HTR-8/SVneo (cell line): ENCODE measurements around the gene EMC9.

Source experiments
- DNase-seq: peaks from one replicate; pipeline ENCODE4 v3.0.0; 2011; ENCODE audit warnings: low spot score, mixed read lengths; ENCODE audit not compliant: insufficient read length
- FAIRE-seq: peaks from 2 replicates; lab custom pipeline; 2011; peaks lifted over from hg19 to GRCh38; lab: Jason Lieb, UNC

Gene EMC9, protein sequence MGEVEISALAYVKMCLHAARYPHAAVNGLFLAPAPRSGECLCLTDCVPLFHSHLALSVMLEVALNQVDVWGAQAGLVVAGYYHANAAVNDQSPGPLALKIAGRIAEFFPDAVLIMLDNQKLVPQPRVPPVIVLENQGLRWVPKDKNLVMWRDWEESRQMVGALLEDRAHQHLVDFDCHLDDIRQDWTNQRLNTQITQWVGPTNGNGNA

DNA sequence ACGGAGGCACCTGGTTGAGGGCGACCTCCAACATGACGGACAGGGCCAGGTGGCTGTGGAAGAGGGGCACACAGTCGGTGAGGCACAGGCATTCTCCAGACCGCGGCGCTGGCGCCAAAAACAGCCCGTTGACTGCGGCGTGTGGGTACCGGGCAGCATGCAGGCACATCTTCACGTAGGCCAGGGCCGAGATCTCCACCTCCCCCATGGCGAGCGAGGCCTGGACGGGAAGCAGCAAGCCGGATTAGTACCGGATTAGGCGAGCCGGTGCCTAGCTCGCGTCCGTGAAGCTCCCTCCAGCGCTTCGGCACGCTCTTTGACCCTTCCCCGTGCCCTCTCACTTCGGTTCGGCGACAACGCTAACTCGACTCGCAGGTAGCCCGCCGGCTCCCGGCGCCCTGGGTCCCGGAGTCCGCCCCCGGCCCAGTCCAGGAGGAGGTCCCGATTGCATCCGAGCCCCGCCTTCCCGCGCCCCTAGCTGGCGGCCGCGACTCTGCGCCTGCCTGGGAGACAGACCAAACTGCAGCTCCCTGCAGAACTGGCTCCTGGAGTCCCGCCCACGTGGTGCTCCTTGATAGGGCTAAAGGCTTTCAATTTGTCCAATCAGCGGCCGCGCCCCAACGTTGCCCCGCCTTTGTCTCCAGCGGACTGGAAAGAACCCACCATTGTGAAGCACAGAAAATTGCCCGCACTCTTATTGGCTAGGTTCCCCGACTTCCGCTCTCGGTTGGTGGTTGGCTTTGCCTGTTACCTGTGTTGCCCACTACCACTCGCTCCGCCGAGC lies at the start of gene EMC9:
EMC9 (minus strand) TSS at position 495 of the 784 bp plus-strand sequence; CDS start at position 208, 287 bp downstream.
- no peak for FAIRE-seq
- DNase-seq, result peak; percentile 92

DNA sequence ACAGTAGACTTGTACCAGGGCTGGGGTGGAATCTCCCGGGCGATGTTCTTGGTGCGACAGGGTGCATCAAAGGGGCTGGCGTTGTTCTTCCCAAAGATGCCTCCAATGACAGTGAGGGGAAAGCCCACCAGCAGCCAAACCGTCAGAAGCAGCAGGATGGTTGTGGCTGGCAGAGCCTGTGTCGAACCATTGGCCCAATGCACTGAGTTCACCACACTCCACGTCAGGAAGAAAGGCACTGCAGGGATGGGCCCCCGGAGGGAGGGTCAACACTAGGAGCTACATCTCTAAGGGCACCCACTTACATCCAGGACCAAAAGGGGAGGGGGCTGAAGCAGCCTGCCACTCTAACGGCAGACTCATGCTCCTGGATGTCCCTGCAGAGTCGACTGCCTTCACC lies 49.0 kb upstream of the EMC9 start:
- no peak for DNase-seq
- no peak for FAIRE-seq

DNA sequence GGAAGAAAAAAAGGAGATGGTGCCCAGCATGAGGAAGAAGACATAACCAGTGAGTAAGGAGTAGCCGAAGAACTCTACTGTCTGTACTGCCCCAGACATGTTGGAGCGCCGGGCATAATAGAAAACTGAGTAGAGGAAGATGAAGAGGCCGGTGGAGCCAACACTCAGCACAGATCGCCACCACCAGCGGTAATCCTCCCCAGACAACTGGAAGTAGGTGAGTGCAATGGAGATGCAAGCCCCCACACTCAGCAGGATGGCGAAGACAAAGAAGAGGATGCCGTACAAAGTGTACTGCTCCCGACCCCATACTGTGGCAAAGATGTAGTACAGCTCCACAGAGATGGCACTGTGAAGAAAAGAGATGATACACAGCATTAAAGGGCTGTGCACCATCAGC lies 48.1 kb upstream of the EMC9 start:
- DNase-seq, result no peak
- no peak for FAIRE-seq

DNA sequence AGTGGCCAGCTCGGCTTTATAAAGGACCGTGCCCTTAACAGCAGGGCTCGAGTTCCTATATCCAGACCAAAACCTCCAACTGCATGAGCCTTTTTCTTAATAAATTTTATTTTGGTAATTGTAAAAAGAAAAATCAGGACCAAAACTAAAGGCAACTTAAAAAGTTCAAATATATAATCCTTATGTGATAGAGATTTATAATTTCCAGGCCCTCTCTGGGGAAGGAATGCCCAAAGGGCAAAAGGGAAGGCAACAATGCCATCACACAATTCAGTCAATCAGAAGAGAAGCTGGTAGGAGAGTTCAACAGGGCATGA lies 47.6 kb upstream of the EMC9 start:
- FAIRE-seq, result no peak
- no peak for DNase-seq

DNA sequence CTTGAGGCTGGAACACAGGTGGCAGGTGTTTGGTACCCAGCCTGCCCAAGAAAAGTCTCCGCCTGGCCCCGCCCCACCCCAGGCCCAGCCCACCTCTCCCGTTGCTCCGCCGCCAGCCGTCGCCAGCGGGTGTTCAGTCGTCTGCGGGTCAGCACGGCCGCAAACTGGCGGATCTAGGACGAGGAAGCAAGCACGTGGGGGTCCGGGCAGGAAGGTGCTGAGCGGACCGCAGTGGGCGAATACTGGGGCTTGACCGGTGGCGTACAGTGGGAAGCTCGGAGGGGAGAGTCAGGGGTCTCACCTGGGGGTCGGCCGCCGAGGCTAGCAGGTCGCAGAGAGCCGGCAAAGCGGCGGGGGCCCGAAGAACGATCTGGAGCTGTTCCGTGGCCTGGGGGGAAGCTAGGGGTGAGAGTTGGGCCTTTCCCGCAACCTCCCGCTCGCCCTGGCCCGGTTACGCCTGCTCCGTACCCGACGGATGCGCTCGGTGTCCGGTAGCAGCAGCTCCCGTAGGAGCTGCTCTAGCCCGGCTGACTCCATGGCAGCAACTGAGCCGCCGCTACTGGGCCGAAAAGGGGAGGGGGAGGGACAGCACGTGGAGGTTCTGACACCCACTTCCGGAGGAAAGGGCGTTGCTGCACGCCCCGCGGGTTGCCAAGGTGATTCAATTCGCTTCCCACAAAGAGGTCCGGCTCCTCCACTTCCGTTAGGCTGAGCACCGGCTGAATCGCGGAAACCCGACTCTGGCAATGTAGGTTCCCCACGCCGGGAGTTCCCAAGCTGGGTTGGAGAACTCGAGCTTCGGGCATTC lies 47.1 kb upstream of the EMC9 start, which contains the start of gene IPO4:
IPO4 (minus strand) TSS at position 566 of the 808 bp plus-strand sequence; CDS start at position 537, 29 bp downstream.
- DNase-seq, result peak; percentile 90
- no peak for FAIRE-seq

DNA sequence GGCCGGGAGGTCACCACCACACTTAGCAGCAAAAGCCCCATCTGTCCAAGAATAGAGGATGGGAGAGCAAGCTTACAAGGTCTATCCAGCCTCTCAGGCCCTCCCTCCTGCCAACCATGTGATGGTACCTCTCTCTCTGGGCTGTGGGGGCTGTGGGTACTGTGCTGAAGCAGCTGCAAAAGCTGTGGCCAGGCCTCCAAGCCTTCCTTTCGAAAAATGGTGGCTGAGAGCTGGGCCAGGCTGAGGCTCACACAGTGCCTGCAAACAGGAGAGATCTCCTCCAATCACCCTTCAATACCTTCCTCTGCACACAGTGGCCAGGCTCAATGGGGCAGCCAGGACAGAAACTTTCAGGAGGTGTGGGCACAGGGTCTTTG lies 46.1 kb upstream of the EMC9 start:
- DNase-seq (no peak), FAIRE-seq (no peak)

DNA sequence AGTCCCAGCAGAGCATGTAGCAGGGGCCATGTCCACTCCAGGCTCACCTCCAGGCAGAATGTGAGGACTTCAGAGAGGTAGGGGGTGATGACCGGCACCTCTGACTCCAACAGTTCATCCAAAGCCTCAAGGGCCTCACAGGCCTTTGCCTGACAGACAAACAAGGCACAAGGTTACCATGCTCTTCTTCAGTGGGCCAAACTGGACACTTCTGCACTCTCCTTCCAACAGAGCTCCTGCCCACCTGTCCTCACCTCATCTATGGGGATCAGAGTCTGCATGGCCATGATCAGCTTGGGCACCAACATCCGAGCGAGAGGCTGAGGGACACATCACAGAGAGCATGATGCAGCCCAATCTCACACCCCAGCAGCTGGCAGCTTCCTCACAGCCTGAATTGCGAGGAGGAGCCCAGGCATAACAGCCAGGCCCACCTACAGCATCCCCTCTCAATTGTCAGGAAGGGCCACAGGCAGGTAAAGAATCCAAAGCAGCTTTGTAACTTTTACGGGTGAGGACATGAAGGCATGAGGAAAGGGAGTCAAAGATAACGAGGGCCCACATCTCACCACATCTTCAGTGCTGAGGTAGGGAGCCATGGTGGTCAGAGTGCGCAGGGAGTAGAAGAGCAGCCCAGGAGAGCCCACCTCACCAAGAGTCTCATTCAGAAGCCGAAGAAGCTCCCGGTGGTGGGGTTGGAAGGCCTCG lies 45.6 kb upstream of the EMC9 start:
- FAIRE-seq, result no peak
- DNase-seq, result no peak

DNA sequence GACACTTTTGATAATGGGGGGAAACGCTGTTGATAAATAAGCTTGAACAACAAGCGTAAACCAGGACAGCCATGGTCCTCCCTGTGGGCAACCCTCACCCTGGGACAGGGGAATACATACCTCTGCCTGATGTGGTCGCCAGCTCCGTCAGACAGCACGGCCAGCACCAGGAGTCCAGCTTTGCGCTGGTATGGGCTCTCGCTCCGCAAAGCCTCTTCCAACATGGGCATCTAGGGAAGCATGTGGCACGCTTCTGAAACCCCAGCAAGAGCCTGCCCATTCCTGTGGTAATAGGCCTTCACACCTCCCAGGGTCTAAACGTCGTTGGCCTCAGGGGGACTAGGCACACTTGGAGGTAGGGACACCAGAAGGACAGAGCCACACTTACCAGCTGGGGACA lies 44.4 kb upstream of the EMC9 start:
- DNase-seq (no peak), FAIRE-seq (no peak)

DNA sequence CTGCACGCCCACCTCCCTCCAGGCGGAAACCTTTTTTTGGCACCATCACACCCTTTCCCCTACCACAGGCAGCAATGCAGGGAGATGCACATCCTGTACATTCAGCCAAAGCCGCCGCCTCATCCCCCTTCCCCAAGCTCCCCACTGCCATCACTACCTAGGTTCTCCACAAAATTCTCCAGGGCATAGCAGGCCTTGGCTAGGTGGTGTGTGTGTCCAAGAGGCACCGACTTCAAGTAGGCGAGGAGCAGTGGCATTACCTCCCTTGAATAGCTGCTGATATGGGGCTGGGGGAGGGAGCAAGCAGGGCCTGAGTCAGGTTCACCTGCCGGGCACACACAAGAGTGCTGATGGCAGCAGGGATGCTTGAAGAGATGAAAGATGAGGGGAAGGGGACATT lies 43.6 kb upstream of the EMC9 start:
- FAIRE-seq, result no peak
- DNase-seq, result no peak

DNA sequence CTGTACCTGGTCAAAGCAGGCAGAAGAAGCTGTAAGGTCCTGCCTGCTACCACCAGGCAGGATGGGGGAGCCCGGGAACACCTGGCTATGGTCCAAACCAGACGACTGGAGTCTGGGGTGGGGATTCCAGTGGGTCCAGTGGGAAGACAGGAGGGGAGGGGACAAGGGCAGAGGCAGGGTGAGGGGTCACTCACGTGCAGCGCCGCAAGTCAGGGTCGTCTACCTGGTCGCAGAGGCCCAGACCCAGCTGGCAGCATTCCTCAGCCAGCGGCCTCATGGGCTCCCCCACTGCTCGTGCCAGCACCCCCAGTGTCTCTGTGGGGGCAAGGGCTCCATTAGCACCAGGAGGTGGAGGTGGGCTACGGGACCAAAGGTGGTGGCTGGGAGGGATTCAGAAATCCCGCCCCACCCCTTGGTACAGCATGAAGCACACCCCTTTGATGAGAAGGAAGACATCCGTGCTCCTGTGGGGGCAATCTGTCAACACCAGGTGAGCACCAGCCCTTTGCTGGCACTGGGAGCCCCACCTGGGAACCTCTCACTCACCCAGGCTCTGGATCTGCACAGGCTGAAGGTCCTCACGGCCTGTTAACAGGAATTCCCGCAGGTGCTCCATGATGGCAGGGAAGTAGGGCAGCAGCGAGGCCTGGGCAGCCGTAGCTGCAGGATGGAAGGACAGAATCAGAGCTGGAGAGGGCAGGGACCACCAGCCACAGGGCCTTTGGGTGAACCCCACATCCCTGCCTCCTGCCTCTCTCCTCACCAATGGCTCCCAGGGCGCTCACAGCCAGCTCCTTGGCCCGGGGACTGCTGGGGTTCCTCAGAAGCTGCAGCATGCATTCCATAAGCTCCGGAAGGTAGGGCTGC lies 42.9 kb upstream of the EMC9 start:
- DNase-seq (no peak), FAIRE-seq (no peak)

DNA sequence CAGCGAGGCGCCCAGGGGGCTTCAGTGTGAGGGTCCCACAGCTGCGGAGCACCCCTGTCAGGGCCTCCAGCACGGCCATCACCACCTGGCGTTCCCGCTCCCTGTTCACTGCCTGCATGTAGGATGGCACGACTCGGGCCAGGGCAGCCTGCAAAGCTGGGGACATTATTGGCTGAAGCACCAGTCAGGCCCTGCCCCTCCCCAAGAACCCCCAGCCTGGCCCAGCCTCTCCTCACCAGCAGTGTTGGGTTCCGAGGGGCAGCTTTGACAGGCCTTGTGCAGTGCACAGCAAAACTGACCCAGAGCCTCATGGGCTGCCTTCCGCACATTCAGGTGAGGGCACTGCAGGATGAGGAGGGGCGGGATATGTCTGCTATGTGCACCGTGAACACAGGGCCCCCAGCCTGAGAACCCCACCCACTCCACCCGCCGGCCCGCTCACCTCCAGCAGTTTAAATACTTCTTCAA lies 41.7 kb upstream of the EMC9 start:
- FAIRE-seq (no peak), DNase-seq (no peak)

DNA sequence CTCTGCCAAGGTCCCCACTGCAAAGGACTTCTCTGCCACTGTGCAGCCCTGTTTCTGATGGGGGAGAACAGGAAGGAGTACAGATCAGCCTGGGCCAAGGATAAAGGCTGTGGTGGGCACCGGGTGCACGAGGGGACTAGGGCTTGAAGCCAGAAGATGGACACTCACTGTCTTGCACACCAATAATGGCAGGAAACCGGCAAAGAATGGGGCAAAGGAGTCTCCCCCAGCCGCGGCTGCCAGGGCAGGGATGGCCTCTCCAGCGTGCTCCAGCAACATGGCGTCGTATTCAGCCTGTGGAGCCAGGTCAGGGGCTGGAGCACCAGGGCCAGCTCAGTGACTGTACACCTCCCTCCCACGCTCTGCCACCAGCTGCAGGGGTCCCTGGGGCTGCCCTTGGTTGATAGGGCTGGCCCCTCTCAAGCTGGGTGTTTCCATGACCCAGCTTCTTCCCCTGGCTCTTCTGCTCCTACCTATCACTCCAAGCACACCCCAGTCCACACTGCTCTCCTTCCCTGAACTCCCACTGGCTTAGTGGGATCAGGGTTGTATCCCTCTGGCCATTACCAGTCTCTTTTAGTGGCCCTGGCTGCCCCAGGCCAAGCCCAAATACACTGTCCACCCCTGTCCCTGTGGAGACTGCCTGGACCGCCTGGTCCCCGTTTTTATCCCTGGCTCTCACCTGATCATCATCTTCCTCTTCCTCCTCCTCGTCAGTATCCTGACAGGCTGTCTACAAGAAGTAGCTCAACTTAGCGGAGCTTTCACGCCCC lies 40.9 kb upstream of the EMC9 start:
- FAIRE-seq (no peak), DNase-seq (no peak)

DNA sequence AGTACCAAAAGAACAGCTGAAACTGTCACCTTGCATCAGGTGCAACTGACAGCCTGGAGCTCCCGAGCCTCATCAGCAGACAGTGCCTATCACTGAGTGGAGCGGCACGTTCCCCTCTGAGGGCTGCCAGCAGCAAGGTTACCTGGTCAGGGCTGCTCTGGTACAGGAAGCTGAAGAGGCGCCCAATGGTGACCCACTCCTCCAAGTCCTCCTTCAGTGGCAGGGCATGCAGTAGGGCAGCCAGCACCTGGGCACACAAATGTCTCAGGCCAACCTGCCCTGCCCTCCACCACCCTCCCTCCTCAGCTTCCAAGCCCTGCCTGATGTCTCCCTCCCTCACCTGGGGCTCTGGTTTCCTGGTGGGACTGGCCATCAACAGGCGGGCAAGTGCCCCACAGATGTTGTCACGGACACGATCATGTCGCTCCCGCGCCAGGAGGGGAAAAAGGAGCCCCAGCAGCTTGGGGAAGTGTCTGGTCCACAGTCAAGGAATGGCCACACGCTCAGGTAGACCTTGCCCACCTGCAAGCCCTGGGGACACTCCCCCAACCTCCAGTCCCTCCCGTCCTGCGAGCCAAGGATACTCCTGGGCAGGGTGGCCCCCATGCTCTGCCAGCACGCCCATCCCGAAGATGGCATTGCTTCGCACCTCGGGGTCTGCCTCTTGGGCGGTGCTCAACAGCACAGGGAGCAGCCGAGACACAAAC lies 40.1 kb upstream of the EMC9 start:
- no peak for FAIRE-seq
- no peak for DNase-seq

DNA sequence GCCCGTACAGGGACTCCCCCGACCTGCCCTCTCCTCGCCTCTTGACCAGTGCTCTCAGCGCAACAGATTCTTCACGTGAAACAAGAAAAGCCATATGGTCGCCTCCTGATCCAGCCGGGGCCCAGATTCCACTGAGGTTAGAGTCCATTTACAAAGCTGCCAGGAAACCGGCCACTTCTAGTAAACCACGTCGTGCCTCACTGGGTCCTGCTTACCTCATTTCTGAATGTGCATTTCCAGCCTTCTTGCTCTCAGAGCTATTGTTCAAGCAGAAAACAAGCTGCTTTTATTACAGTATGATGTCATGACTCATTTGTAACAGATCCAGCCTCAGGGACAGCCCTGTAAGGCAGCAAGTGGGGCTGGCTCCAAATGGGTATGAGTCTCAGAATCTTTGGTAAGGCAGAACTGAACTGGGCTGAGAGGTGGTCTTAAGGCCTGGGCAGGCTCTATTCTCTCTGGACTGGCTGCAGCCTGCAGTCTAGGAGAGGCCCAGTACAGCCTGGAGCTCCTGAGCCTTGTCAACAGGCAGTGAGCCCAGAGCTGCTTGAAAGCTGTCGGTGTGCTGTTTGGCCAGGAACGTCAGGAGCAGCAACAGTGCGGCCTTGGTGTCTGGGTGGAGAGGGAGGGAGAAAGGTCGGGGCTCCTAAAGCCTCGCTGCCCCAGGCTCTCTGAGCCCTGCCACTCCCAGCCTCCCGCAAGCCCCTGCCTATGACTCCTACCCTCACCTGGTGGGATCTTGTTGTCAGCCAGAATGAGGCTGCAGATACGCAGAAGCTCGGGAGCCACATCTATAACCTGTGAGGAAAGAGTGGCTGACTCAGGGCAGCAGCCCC lies 38.8 kb upstream of the EMC9 start:
- no peak for FAIRE-seq
- DNase-seq, result no peak

DNA sequence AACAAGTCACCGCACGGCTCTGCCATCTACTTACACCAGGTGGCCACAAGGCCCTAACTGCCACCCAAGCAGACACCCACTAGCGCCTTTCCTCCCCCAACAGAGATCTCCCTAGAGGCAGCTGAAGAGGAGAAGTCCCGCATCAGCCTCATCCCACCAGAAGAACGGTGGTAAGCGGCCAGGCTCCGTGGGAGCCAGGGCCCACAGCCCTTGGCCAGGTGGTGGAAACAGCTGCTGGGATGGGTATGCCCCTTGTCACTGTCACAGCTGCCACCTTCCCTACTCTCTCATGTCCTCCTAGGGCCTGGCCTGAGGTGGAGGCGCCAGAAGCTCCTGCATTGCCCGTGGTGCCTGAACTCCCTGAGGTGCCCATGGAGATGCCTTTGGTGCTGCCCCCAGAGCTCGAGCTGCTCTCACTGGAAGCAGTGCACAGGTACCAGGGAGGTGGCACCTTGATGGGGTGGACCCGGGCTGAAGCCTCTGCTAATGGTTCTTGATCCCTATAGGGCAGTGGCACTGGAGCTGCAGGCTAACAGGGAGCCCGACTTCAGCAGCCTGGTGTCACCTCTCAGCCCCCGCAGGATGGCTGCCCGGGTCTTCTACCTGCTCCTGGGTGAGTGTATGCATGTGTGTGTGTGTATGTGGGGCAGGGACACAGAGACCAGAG lies 38.0 kb upstream of the EMC9 start:
- FAIRE-seq (no peak), DNase-seq (no peak)

DNA sequence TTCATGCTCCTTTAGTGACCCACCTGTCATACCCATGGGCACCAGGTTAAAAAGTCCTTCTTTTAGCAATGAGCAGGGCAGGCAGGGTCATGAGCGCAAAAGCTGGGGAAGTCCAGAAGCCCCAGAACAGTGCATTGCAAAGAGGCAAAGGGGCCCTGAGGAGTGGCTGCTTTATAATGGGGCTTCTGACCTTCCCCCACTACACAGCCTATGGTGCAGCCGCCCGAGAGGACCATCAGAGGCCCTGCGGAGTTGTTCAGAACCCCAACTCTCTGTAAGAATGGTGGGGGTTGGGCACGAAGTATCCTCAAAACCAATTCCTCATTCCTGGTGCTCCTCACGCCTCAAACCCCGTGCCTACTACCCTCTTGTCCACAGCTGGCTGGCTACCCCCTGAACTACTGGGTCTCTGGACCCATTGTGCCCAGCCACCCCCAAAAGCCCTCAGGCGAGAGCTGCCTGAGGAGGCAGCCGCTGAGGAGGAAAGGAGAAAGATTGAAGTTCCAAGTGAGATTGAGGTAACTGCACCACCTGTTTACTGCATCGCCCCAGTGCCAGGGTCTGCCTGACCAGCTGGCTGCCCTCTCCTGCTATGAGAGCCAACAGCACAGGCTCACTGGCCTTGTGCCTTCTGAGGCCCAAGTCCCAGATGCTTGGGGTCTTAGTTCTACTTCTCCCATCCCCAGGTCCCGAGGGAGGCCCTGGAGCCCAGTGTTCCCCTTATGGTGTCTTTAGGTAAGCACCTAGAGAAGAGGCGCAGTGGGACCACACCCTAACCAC lies 37.2 kb upstream of the EMC9 start:
- DNase-seq, result no peak
- no peak for FAIRE-seq
